ENCODE results near the gene GEMIN8.
A peak's percentile ranks its signal among the peaks of the same experiment; 100 is the strongest.

Gene GEMIN8

GRCh38 chrX:14043209-14043608, 13.5 kb upstream of the GEMIN8 start:
- no peak overlapping the region for H3K9ac ChIP-seq (ENCODE audit: low read depth, low read length)
- no peaks in the 10 kb centered on the region for H3K27me3 ChIP-seq (ENCODE audit: control insufficient read depth, insufficient read depth, low read length)
- no peak overlapping the region for H3K27ac ChIP-seq (ENCODE audit: low read depth, low read length)
- no peaks in the 10 kb centered on the region for H3K9me3 ChIP-seq (ENCODE audit: control insufficient read depth, insufficient read depth, low read length)
- no peaks in the 10 kb centered on the region for H3K36me3 ChIP-seq (ENCODE audit: control insufficient read depth, insufficient read depth, low read length)
- no peaks in the 10 kb centered on the region for H3K4me1 ChIP-seq (ENCODE audit: control insufficient read depth, insufficient read depth, low read length)
- no peak overlapping the region for H3K4me3 ChIP-seq (ENCODE audit: low read depth, low read length)

- no peak overlapping the region for H3K9ac ChIP-seq (ENCODE audit: low read depth, low read length)
- no peaks in the 10 kb centered on the region for H3K4me1 ChIP-seq (ENCODE audit: control insufficient read depth, insufficient read depth, low read length)
- no peak overlapping the region for H3K27ac ChIP-seq (ENCODE audit: low read depth, low read length)
- no peaks in the 10 kb centered on the region for H3K27me3 ChIP-seq (ENCODE audit: control insufficient read depth, insufficient read depth, low read length)
- H3K4me3 ChIP-seq (ENCODE audit: low read depth, low read length), result no peak overlapping the region
- no peaks in the 10 kb centered on the region for H3K36me3 ChIP-seq (ENCODE audit: control insufficient read depth, insufficient read depth, low read length)
- no peaks in the 10 kb centered on the region for H3K9me3 ChIP-seq (ENCODE audit: control insufficient read depth, insufficient read depth, low read length)
Measured at GRCh38 chrX:14039344-14039743, 9.7 kb upstream of the GEMIN8 start.

- Histone ChIP-seq H3K27ac (ENCODE audit: low read depth, low read length) (no peak overlapping the region), H3K36me3 (ENCODE audit: control insufficient read depth, insufficient read depth, low read length) (no peaks in the 10 kb centered on the region), H3K9ac (ENCODE audit: low read depth, low read length) (no peak overlapping the region), H3K9me3 (ENCODE audit: control insufficient read depth, insufficient read depth, low read length) (no peaks in the 10 kb centered on the region), H3K4me1 (ENCODE audit: control insufficient read depth, insufficient read depth, low read length) (no peaks in the 10 kb centered on the region), H3K27me3 (ENCODE audit: control insufficient read depth, insufficient read depth, low read length) (no peaks in the 10 kb centered on the region), H3K4me3 (ENCODE audit: low read depth, low read length) (no peak overlapping the region)
Measured at GRCh38 chrX:14038375-14039085, 8.8 kb upstream of the GEMIN8 start.

- H3K9ac ChIP-seq (ENCODE audit: low read depth, low read length), result no peak overlapping the region
- H3K27me3 ChIP-seq (ENCODE audit: control insufficient read depth, insufficient read depth, low read length), result no peaks in the 10 kb centered on the region
- H3K9me3 ChIP-seq (ENCODE audit: control insufficient read depth, insufficient read depth, low read length), result no peaks in the 10 kb centered on the region
- peak overlapping the region; percentile 76 for H3K27ac ChIP-seq (ENCODE audit: low read depth, low read length)
- H3K36me3 ChIP-seq (ENCODE audit: control insufficient read depth, insufficient read depth, low read length), result no peaks in the 10 kb centered on the region
- peaks cover 35% of the 10 kb centered on the region for H3K4me1 ChIP-seq (ENCODE audit: control insufficient read depth, insufficient read depth, low read length)
- H3K4me3 ChIP-seq (ENCODE audit: low read depth, low read length), result no peak overlapping the region
Measured at GRCh38 chrX:14032406-14032805, 2.7 kb upstream of the GEMIN8 start.

- H3K27ac ChIP-seq (ENCODE audit: low read depth, low read length), result peak overlapping the region; percentile 86
- H3K27me3 ChIP-seq (ENCODE audit: control insufficient read depth, insufficient read depth, low read length), result no peaks in the 10 kb centered on the region
- peak overlapping the region; percentile 85 for H3K9ac ChIP-seq (ENCODE audit: low read depth, low read length)
- H3K4me3 ChIP-seq (ENCODE audit: low read depth, low read length), result peak overlapping the region; percentile 69
- H3K4me1 ChIP-seq (ENCODE audit: control insufficient read depth, insufficient read depth, low read length), result peaks cover 52% of the 10 kb centered on the region
- H3K36me3 ChIP-seq (ENCODE audit: control insufficient read depth, insufficient read depth, low read length), result no peaks in the 10 kb centered on the region; the same call in 1 of the 2 replicates
- no peaks in the 10 kb centered on the region for H3K9me3 ChIP-seq (ENCODE audit: control insufficient read depth, insufficient read depth, low read length)
Measured at GRCh38 chrX:14030174-14030530, 460 bp upstream of the GEMIN8 start.

GRCh38 chrX:14029039-14029424, 660 bp downstream of the GEMIN8 start:
- Histone ChIP-seq H3K27ac (ENCODE audit: low read depth, low read length) (peak overlapping the region; percentile 86), H3K27me3 (ENCODE audit: control insufficient read depth, insufficient read depth, low read length) (no peaks in the 10 kb centered on the region), H3K4me3 (ENCODE audit: low read depth, low read length) (peak overlapping the region; percentile 69), H3K4me1 (ENCODE audit: control insufficient read depth, insufficient read depth, low read length) (peaks cover 52% of the 10 kb centered on the region), H3K9ac (ENCODE audit: low read depth, low read length) (peak overlapping the region; percentile 85), H3K36me3 (ENCODE audit: control insufficient read depth, insufficient read depth, low read length) (no peaks in the 10 kb centered on the region; the same call in 1 of the 2 replicates), H3K9me3 (ENCODE audit: control insufficient read depth, insufficient read depth, low read length) (no peaks in the 10 kb centered on the region)

- Histone ChIP-seq H3K36me3 (ENCODE audit: control insufficient read depth, insufficient read depth, low read length) (no peaks in the 10 kb centered on the region; the same call in 1 of the 2 replicates), H3K4me3 (ENCODE audit: low read depth, low read length) (peak overlapping the region; percentile 69), H3K4me1 (ENCODE audit: control insufficient read depth, insufficient read depth, low read length) (peaks cover 52% of the 10 kb centered on the region), H3K9me3 (ENCODE audit: control insufficient read depth, insufficient read depth, low read length) (no peaks in the 10 kb centered on the region), H3K9ac (ENCODE audit: low read depth, low read length) (peak overlapping the region; percentile 85; the same call in 1 of the 2 replicates), H3K27ac (ENCODE audit: low read depth, low read length) (peak overlapping the region; percentile 86), H3K27me3 (ENCODE audit: control insufficient read depth, insufficient read depth, low read length) (no peaks in the 10 kb centered on the region)
Measured at GRCh38 chrX:14028473-14028872, 1.2 kb downstream of the GEMIN8 start.

- Histone ChIP-seq H3K4me3 (ENCODE audit: low read depth, low read length) (peak overlapping the region; percentile 69; the same call in 1 of the 2 replicates), H3K4me1 (ENCODE audit: control insufficient read depth, insufficient read depth, low read length) (peaks cover 47% of the 10 kb centered on the region), H3K9me3 (ENCODE audit: control insufficient read depth, insufficient read depth, low read length) (no peaks in the 10 kb centered on the region), H3K27me3 (ENCODE audit: control insufficient read depth, insufficient read depth, low read length) (no peaks in the 10 kb centered on the region), H3K9ac (ENCODE audit: low read depth, low read length) (no peak overlapping the region), H3K27ac (ENCODE audit: low read depth, low read length) (peak overlapping the region; percentile 0), H3K36me3 (ENCODE audit: control insufficient read depth, insufficient read depth, low read length) (no peaks in the 10 kb centered on the region; the same call in 1 of the 2 replicates)
Measured at GRCh38 chrX:14027511-14028019, 2.1 kb downstream of the GEMIN8 start.

GRCh38 chrX:14027036-14027435, 2.7 kb downstream of the GEMIN8 start:
- Histone ChIP-seq H3K36me3 (ENCODE audit: control insufficient read depth, insufficient read depth, low read length) (no peaks in the 10 kb centered on the region; the same call in 1 of the 2 replicates), H3K4me1 (ENCODE audit: control insufficient read depth, insufficient read depth, low read length) (peaks cover 43% of the 10 kb centered on the region), H3K9me3 (ENCODE audit: control insufficient read depth, insufficient read depth, low read length) (no peaks in the 10 kb centered on the region), H3K9ac (ENCODE audit: low read depth, low read length) (no peak overlapping the region), H3K27me3 (ENCODE audit: control insufficient read depth, insufficient read depth, low read length) (no peaks in the 10 kb centered on the region), H3K4me3 (ENCODE audit: low read depth, low read length) (no peak overlapping the region), H3K27ac (ENCODE audit: low read depth, low read length) (peak overlapping the region; percentile 0)

- H3K36me3 ChIP-seq (ENCODE audit: control insufficient read depth, insufficient read depth, low read length), result no peaks in the 10 kb centered on the region; the same call in 1 of the 2 replicates
- H3K9ac ChIP-seq (ENCODE audit: low read depth, low read length), result no peak overlapping the region
- no peak overlapping the region for H3K4me3 ChIP-seq (ENCODE audit: low read depth, low read length)
- H3K27me3 ChIP-seq (ENCODE audit: control insufficient read depth, insufficient read depth, low read length), result no peaks in the 10 kb centered on the region
- peaks cover 38% of the 10 kb centered on the region for H3K4me1 ChIP-seq (ENCODE audit: control insufficient read depth, insufficient read depth, low read length)
- no peaks in the 10 kb centered on the region for H3K9me3 ChIP-seq (ENCODE audit: control insufficient read depth, insufficient read depth, low read length)
- H3K27ac ChIP-seq (ENCODE audit: low read depth, low read length), result no peak overlapping the region
Measured at GRCh38 chrX:14026121-14026520, 3.6 kb downstream of the GEMIN8 start.

GRCh38 chrX:14022019-14022418, 7.7 kb downstream of the GEMIN8 start:
- no peak overlapping the region for H3K4me3 ChIP-seq (ENCODE audit: low read depth, low read length)
- H3K9me3 ChIP-seq (ENCODE audit: control insufficient read depth, insufficient read depth, low read length), result no peaks in the 10 kb centered on the region
- peaks cover 13% of the 10 kb centered on the region for H3K4me1 ChIP-seq (ENCODE audit: control insufficient read depth, insufficient read depth, low read length)
- H3K36me3 ChIP-seq (ENCODE audit: control insufficient read depth, insufficient read depth, low read length), result peaks cover 39% of the 10 kb centered on the region
- H3K9ac ChIP-seq (ENCODE audit: low read depth, low read length), result no peak overlapping the region
- H3K27ac ChIP-seq (ENCODE audit: low read depth, low read length), result no peak overlapping the region
- H3K27me3 ChIP-seq (ENCODE audit: control insufficient read depth, insufficient read depth, low read length), result no peaks in the 10 kb centered on the region
